HEK293 (cell line): ENCODE data around the gene RCL1.

Experiments
- CTCF ChIA-PET: fragments of 350-600 bp; formaldehyde crosslinking; extraction: SDS; loops from one replicate; lab custom pipeline; 2021; ENCODE audit warnings: antibody characterized with exemption; lab: Yijun Ruan, JAX
- POLR2A ChIA-PET: fragments of 300-600 bp; formaldehyde crosslinking; extraction: SDS; loops from one replicate; lab custom pipeline; 2020; ENCODE audit warnings: antibody characterized with exemption, inconsistent platforms; lab: Yijun Ruan, JAX
- H3K27ac ChIP-seq: fragments of 200-500 bp; sonication (Bioruptor generic); 2 replicates; pipeline ENCODE4 v1.5.1; 2014; ENCODE audit warnings: low read depth, low read length, control low read depth, inconsistent platforms; ENCODE audit errors: extremely low read depth
- H3K36me3 ChIP-seq, 2 experiments: fragments of 200-500 bp in 1 of 2; sonication (Bioruptor generic) in 1 of 2; 1 replicate in 1 of 2; 2 replicates in 1 of 2; pipeline ENCODE4 v1.5.1; 2014 to 2017; ENCODE audit warnings: inconsistent platforms in 2 of 2, low read length in 2 of 2; ENCODE audit not compliant: control insufficient read depth in 2 of 2, insufficient read depth in 1 of 2
- H3K4me1 ChIP-seq: fragments of 200-500 bp; sonication (Bioruptor generic); 2 replicates; pipeline ENCODE4 v1.5.1; 2014; ENCODE audit warnings: mild to moderate bottlenecking, low read length, inconsistent platforms; ENCODE audit not compliant: control insufficient read depth, insufficient read depth
- H3K4me3 ChIP-seq: 2 replicates; pipeline ENCODE4 v1.5.1; 2011; ENCODE audit warnings: low read depth, mild to moderate bottlenecking, control low read depth, low read length, moderate library complexity
- H3K9me3 ChIP-seq: fragments of 200-500 bp; sonication (Bioruptor generic); 2 replicates; pipeline ENCODE4 v1.5.1; 2014; ENCODE audit warnings: low read depth, low read length, inconsistent platforms; ENCODE audit not compliant: control insufficient read depth, insufficient read depth
- EGR2 ChIP-seq: fragments of 450-650 bp; formaldehyde crosslinking; IDR thresholded peaks from 2 replicates; pipeline ENCODE4 v1.5.1; 2016; ENCODE audit warnings: low read depth, missing biosample characterization, missing genetic modification characterization
- KLF8 ChIP-seq: fragments of 450-650 bp; formaldehyde crosslinking; IDR thresholded peaks from 2 replicates; pipeline ENCODE4 v1.5.1; 2016; ENCODE audit warnings: missing biosample characterization, missing genetic modification characterization
- ZBTB7A ChIP-seq: fragments of 450-650 bp; formaldehyde crosslinking; IDR thresholded peaks from 2 replicates; pipeline ENCODE4 v1.5.1; 2016; ENCODE audit warnings: low read depth, missing biosample characterization, missing genetic modification characterization
- ZFP3 ChIP-seq: fragments of 450-650 bp; formaldehyde crosslinking; IDR thresholded peaks from 2 replicates; pipeline ENCODE4 v1.5.1; 2016; ENCODE audit warnings: low read depth, missing biosample characterization, missing genetic modification characterization
- ZFP37 ChIP-seq: fragments of 450-650 bp; formaldehyde crosslinking; IDR thresholded peaks from 2 replicates; pipeline ENCODE4 v1.5.1; 2016; ENCODE audit warnings: missing biosample characterization, missing genetic modification characterization
- ZFP69B ChIP-seq: fragments of 450-650 bp; formaldehyde crosslinking; IDR thresholded peaks from 2 replicates; pipeline ENCODE4 v1.5.1; 2016; ENCODE audit warnings: missing biosample characterization, missing genetic modification characterization
- ZNF266 ChIP-seq: fragments of 450-650 bp; formaldehyde crosslinking; IDR thresholded peaks from 2 replicates; pipeline ENCODE4 v1.5.1; 2016; ENCODE audit warnings: missing biosample characterization, missing genetic modification characterization, low read depth
- ZNF768 ChIP-seq: fragments of 450-650 bp; formaldehyde crosslinking; IDR thresholded peaks from 2 replicates; pipeline ENCODE4 v1.5.1; 2018; ENCODE audit warnings: missing biosample characterization, mild to moderate bottlenecking, missing genetic modification characterization
- ZNF785 ChIP-seq: fragments of 450-650 bp; formaldehyde crosslinking; IDR thresholded peaks from 2 replicates; pipeline ENCODE4 v1.5.1; 2016; ENCODE audit warnings: missing biosample characterization, missing genetic modification characterization
- ZXDB ChIP-seq: fragments of 450-650 bp; formaldehyde crosslinking; IDR thresholded peaks from 2 replicates; pipeline ENCODE4 v1.5.1; 2016; ENCODE audit warnings: missing biosample characterization, missing genetic modification characterization
- TF ChIP-seq, protein P1 (sequence below): fragments of 450-650 bp; formaldehyde crosslinking; IDR thresholded peaks from 2 replicates; pipeline ENCODE4 v1.5.1; 2016; ENCODE audit warnings: missing biosample characterization, missing genetic modification characterization
- TF ChIP-seq, protein P2 (sequence below): fragments of 450-650 bp; formaldehyde crosslinking; IDR thresholded peaks from 2 replicates; pipeline ENCODE4 v1.5.1; 2016; ENCODE audit warnings: missing biosample characterization, missing genetic modification characterization
- TF ChIP-seq, protein P3 (sequence below): fragments of 450-650 bp; formaldehyde crosslinking; optimal IDR thresholded peaks from 2 replicates; pipeline ENCODE3; 2016; ENCODE audit warnings: missing biosample characterization, mild to moderate bottlenecking, missing genetic modification characterization
- TF ChIP-seq, protein P4 (sequence below): fragments of 450-650 bp; formaldehyde crosslinking; IDR thresholded peaks from 2 replicates; pipeline ENCODE4 v1.5.1; 2016; ENCODE audit warnings: missing biosample characterization, missing genetic modification characterization
- TF ChIP-seq, protein P5 (sequence below): fragments of 450-650 bp; formaldehyde crosslinking; conservative IDR thresholded peaks from 2 replicates; pipeline ENCODE4 v1.5.1; 2016; ENCODE audit warnings: low read depth, missing biosample characterization, missing genetic modification characterization
- TF ChIP-seq, protein P6 (sequence below): fragments of 450-650 bp; formaldehyde crosslinking; IDR thresholded peaks from 2 replicates; pipeline ENCODE4 v1.5.1; 2016; ENCODE audit warnings: missing biosample characterization, missing genetic modification characterization
- TF ChIP-seq, protein P7 (sequence below): fragments of 450-650 bp; IDR thresholded peaks from 2 replicates; pipeline ENCODE4 v1.5.1; 2018; ENCODE audit warnings: missing biosample characterization, missing genetic modification characterization
- TF ChIP-seq, protein P8 (sequence below): fragments of 450-650 bp; formaldehyde crosslinking; IDR thresholded peaks from 2 replicates; pipeline ENCODE4 v1.5.0; 2017; ENCODE audit warnings: missing biosample characterization, missing genetic modification characterization, borderline replicate concordance

The RCL1 gene

DNA sequence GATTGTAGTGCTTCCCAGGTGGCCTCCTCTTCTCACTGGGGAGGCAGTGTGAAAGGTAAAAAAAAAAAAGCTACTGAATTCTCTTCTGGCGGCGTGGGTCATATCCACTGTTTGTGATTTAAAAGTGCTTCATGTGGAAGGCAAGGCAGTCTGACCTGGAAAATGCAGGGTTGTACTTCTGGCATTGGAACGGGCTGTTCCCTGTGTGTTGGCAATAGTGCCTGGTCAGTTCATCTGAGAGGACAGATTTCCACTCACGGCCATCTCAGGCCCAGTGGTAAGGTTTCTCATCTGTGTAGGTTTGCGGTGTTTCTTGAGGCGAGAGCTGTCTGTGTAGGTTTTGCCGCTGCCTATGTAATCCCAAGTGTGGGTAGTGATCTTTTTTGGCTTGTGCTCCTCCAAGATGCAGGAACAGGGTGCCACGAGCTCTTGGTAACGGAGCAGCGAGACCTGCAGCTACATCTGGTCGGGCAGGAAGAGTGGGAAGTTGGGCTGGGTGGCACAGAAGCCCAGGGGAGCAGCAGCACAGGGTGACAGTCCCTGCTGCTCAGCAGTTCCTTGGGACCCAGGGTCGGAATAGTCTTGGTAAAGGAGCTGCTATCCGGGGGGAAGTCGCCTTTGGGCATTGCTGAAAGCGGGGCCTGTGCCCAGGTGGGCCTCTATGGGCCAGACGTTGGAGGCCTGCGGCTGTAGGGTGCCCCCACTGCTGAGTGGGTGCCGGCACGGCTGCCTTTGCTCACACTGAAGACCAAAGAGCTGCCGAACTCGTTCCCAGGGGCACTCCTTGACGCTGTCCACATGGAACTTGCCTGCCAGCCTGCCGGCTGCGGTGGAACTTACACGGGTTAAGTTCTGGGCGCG lies 11.2 kb downstream of the RCL1 start (continued):
- TF ChIP-seq, protein P1, sequence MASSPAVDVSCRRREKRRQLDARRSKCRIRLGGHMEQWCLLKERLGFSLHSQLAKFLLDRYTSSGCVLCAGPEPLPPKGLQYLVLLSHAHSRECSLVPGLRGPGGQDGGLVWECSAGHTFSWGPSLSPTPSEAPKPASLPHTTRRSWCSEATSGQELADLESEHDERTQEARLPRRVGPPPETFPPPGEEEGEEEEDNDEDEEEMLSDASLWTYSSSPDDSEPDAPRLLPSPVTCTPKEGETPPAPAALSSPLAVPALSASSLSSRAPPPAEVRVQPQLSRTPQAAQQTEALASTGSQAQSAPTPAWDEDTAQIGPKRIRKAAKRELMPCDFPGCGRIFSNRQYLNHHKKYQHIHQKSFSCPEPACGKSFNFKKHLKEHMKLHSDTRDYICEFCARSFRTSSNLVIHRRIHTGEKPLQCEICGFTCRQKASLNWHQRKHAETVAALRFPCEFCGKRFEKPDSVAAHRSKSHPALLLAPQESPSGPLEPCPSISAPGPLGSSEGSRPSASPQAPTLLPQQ (tag by site-specific recombination): no peak
- no peak for TF ChIP-seq ZNF785 (tag by site-specific recombination)
- TF ChIP-seq, protein P2, sequence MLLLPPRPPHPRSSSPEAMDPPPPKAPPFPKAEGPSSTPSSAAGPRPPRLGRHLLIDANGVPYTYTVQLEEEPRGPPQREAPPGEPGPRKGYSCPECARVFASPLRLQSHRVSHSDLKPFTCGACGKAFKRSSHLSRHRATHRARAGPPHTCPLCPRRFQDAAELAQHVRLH: no peak
- TF ChIP-seq, protein P3, sequence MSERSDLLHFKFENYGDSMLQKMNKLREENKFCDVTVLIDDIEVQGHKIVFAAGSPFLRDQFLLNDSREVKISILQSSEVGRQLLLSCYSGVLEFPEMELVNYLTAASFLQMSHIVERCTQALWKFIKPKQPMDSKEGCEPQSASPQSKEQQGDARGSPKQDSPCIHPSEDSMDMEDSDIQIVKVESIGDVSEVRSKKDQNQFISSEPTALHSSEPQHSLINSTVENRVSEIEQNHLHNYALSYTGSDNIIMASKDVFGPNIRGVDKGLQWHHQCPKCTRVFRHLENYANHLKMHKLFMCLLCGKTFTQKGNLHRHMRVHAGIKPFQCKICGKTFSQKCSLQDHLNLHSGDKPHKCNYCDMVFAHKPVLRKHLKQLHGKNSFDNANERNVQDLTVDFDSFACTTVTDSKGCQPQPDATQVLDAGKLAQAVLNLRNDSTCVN: no peak
- no peak for TF ChIP-seq ZBTB7A (tag by site-specific recombination)
- TF ChIP-seq ZFP69B (tag by site-specific recombination): no peak
- TF ChIP-seq ZNF768 (tag by site-specific recombination): no peak
- no peak for TF ChIP-seq KLF8
- TF ChIP-seq, protein P4, sequence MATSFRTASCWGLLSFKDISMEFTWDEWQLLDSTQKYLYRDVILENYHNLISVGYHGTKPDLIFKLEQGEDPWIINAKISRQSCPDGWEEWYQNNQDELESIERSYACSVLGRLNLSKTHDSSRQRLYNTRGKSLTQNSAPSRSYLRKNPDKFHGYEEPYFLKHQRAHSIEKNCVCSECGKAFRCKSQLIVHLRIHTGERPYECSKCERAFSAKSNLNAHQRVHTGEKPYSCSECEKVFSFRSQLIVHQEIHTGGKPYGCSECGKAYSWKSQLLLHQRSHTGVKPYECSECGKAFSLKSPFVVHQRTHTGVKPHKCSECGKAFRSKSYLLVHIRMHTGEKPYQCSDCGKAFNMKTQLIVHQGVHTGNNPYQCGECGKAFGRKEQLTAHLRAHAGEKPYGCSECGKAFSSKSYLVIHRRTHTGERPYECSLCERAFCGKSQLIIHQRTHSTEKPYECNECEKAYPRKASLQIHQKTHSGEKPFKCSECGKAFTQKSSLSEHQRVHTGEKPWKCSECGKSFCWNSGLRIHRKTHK: no peak

DNA sequence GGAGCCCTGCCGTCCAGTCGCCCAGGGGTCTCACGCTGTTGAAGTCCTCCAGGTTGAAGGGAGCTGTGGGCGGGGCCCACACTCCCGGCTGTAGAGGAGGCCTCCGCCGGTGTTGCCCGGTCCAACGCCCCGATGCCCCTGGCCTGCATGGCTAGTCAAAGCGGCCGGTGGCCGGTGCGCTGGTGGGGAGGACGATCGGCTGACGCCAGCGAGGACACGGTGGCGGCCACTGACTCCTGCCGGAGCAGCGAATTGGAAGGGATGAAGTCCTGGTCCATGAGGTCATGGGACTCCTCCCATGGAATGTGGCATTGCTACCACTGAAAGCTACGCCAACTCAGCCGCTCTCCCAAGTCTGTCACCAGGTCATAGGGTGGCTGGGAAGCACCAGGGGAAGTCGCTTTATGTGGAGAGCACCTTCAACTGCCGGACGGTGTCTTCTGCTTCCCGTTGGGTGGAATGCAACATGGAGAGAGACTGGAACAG lies 11.8 kb downstream of the RCL1 start:
- H3K36me3 ChIP-seq: no peaks in the 10 kb centered on the region
- H3K9me3 ChIP-seq: no peaks in the 10 kb centered on the region
- no peak overlapping the region for H3K4me3 ChIP-seq
- POLR2A ChIA-PET: interaction anchor here (0.5 kb wide), 1 partner anchor 113 kb away, joined by 4 read pairs; no protein-coding TSS in a partner anchor
- H3K27ac ChIP-seq: no peak overlapping the region
- no peaks in the 10 kb centered on the region for H3K4me1 ChIP-seq
- CTCF ChIA-PET: interaction anchor here (0.6 to 1.6 kb wide), 3 partner anchors 8 to 111 kb away, joined by 3 to 6 read pairs (median 3); no protein-coding TSS in a partner anchor
- TF ChIP-seq, protein P5, sequence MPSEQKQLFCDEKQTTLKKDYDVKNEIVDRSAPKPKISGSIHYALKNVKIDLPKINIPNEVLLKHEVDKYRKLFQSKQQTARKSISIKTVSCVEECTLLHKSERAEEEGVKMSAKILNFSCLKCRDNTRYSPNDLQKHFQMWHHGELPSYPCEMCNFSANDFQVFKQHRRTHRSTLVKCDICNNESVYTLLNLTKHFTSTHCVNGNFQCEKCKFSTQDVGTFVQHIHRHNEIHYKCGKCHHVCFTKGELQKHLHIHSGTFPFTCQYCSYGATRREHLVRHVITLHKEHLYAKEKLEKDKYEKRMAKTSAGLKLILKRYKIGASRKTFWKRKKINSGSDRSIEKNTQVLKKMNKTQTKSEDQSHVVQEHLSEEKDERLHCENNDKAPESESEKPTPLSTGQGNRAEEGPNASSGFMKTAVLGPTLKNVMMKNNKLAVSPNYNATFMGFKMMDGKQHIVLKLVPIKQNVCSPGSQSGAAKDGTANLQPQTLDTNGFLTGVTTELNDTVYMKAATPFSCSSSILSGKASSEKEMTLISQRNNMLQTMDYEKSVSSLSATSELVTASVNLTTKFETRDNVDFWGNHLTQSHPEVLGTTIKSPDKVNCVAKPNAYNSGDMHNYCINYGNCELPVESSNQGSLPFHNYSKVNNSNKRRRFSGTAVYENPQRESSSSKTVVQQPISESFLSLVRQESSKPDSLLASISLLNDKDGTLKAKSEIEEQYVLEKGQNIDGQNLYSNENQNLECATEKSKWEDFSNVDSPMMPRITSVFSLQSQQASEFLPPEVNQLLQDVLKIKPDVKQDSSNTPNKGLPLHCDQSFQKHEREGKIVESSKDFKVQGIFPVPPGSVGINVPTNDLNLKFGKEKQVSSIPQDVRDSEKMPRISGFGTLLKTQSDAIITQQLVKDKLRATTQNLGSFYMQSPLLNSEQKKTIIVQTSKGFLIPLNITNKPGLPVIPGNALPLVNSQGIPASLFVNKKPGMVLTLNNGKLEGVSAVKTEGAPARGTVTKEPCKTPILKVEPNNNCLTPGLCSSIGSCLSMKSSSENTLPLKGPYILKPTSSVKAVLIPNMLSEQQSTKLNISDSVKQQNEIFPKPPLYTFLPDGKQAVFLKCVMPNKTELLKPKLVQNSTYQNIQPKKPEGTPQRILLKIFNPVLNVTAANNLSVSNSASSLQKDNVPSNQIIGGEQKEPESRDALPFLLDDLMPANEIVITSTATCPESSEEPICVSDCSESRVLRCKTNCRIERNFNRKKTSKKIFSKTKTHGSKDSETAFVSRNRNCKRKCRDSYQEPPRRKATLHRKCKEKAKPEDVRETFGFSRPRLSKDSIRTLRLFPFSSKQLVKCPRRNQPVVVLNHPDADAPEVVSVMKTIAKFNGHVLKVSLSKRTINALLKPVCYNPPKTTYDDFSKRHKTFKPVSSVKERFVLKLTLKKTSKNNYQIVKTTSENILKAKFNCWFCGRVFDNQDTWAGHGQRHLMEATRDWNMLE: no peak
- no peak for TF ChIP-seq ZXDB
- TF ChIP-seq, protein P6, sequence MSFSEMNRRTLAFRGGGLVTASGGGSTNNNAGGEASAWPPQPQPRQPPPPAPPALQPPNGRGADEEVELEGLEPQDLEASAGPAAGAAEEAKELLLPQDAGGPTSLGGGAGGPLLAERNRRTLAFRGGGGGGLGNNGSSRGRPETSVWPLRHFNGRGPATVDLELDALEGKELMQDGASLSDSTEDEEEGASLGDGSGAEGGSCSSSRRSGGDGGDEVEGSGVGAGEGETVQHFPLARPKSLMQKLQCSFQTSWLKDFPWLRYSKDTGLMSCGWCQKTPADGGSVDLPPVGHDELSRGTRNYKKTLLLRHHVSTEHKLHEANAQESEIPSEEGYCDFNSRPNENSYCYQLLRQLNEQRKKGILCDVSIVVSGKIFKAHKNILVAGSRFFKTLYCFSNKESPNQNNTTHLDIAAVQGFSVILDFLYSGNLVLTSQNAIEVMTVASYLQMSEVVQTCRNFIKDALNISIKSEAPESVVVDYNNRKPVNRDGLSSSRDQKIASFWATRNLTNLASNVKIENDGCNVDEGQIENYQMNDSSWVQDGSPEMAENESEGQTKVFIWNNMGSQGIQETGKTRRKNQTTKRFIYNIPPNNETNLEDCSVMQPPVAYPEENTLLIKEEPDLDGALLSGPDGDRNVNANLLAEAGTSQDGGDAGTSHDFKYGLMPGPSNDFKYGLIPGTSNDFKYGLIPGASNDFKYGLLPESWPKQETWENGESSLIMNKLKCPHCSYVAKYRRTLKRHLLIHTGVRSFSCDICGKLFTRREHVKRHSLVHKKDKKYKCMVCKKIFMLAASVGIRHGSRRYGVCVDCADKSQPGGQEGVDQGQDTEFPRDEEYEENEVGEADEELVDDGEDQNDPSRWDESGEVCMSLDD (tag by site-specific recombination): no peak
- TF ChIP-seq, protein P7, sequence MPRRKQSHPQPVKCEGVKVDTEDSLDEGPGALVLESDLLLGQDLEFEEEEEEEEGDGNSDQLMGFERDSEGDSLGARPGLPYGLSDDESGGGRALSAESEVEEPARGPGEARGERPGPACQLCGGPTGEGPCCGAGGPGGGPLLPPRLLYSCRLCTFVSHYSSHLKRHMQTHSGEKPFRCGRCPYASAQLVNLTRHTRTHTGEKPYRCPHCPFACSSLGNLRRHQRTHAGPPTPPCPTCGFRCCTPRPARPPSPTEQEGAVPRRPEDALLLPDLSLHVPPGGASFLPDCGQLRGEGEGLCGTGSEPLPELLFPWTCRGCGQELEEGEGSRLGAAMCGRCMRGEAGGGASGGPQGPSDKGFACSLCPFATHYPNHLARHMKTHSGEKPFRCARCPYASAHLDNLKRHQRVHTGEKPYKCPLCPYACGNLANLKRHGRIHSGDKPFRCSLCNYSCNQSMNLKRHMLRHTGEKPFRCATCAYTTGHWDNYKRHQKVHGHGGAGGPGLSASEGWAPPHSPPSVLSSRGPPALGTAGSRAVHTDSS (tag by site-specific recombination): no peak
- no peak for TF ChIP-seq ZFP37 (tag by site-specific recombination)
- no peak for TF ChIP-seq EGR2 (tag by site-specific recombination)
- TF ChIP-seq ZFP3 (tag by site-specific recombination): no peak
- no peak for TF ChIP-seq ZNF266 (tag by site-specific recombination)
- TF ChIP-seq, protein P8, sequence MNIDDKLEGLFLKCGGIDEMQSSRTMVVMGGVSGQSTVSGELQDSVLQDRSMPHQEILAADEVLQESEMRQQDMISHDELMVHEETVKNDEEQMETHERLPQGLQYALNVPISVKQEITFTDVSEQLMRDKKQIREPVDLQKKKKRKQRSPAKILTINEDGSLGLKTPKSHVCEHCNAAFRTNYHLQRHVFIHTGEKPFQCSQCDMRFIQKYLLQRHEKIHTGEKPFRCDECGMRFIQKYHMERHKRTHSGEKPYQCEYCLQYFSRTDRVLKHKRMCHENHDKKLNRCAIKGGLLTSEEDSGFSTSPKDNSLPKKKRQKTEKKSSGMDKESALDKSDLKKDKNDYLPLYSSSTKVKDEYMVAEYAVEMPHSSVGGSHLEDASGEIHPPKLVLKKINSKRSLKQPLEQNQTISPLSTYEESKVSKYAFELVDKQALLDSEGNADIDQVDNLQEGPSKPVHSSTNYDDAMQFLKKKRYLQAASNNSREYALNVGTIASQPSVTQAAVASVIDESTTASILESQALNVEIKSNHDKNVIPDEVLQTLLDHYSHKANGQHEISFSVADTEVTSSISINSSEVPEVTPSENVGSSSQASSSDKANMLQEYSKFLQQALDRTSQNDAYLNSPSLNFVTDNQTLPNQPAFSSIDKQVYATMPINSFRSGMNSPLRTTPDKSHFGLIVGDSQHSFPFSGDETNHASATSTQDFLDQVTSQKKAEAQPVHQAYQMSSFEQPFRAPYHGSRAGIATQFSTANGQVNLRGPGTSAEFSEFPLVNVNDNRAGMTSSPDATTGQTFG (tag by site-specific recombination): no peak
